GM23338 (cell line): ENCODE data around the gene PRR22. TPM values are rescaled to one million over a fixed set of nuclear protein-coding genes. Genes with fewer than 3 reads are reported as not detected.
"Not testable (repeated sequence)": the region's sequence is repeated elsewhere in the genome, so short reads cannot be mapped to it uniquely, and the experiment has no call there.

ENCODE experiments used
- ATAC-seq: fragments of 200-7000 bp; cut with Tn5 transposase; 3 replicates; pipeline ENCODE4 v1.9.1; 2020
- DNase-seq: peaks from one replicate; pipeline ENCODE4 v3.0.0-alpha.2; 2015; ENCODE audit warnings: low spot score
- H2AFZ ChIP-seq: fragments of 200-600 bp; sonication (generic); 2 replicates; pipeline ENCODE4 v1.8.0; 2016; ENCODE audit warnings: antibody characterized with exemption, mild to moderate bottlenecking, moderate library complexity
- H3F3A ChIP-seq: fragments of 200-600 bp; sonication (generic); replicated peaks from 2 replicates; pipeline ENCODE4 v1.8.0; 2017; ENCODE audit warnings: antibody characterized with exemption, mixed run types, low read depth
- H3K27ac ChIP-seq: fragments of 200-600 bp; sonication (generic); 2 replicates; pipeline ENCODE4 v1.6.1; 2016; ENCODE audit warnings: low read depth
- H3K27me3 ChIP-seq: fragments of 200-600 bp; sonication (generic); 2 replicates; pipeline ENCODE4 v1.8.0; 2016; ENCODE audit warnings: mild to moderate bottlenecking, mixed run types, moderate library complexity; ENCODE audit not compliant: insufficient read depth
- H3K36me3 ChIP-seq: fragments of 200-600 bp; sonication (generic); 2 replicates; pipeline ENCODE4 v1.8.0; 2016; ENCODE audit warnings: mild to moderate bottlenecking; ENCODE audit not compliant: insufficient read depth
- H3K4me1 ChIP-seq: fragments of 200-600 bp; sonication (generic); 2 replicates; pipeline ENCODE4 v1.8.0; 2016; ENCODE audit warnings: mild to moderate bottlenecking, moderate library complexity; ENCODE audit not compliant: insufficient read depth
- H3K4me2 ChIP-seq: fragments of 200-600 bp; sonication (generic); 2 replicates; pipeline ENCODE4 v1.7.1; 2017; ENCODE audit warnings: mixed run types
- H3K4me3 ChIP-seq: fragments of 200-600 bp; sonication (generic); 2 replicates; pipeline ENCODE4 v1.6.1; 2016; ENCODE audit warnings: mixed run types
- H3K79me2 ChIP-seq: fragments of 200-600 bp; sonication (generic); replicated peaks from 2 replicates; pipeline ENCODE4 v1.8.0; 2017; ENCODE audit warnings: mild to moderate bottlenecking; ENCODE audit not compliant: insufficient read depth
- H3K9me2 ChIP-seq: fragments of 200-600 bp; sonication (generic); 2 replicates; pipeline ENCODE4 v1.8.0; 2017; ENCODE audit not compliant: insufficient read depth
- H4K20me1 ChIP-seq: fragments of 200-600 bp; sonication (generic); replicated peaks from 2 replicates; pipeline ENCODE4 v1.8.0; 2017; ENCODE audit warnings: mild to moderate bottlenecking; ENCODE audit not compliant: insufficient read depth
- H3K27ac Mint-ChIP-seq: 2 replicates; pipeline ENCODE4 v1.8.0; 2020; ENCODE audit warnings: inconsistent platforms, mild to moderate bottlenecking, moderate library complexity, mixed read lengths
- H3K27me3 Mint-ChIP-seq: 3 replicates; pipeline ENCODE4 v1.8.0; 2022; ENCODE audit warnings: low read depth, mild to moderate bottlenecking, moderate library complexity, mixed read lengths, inconsistent platforms; ENCODE audit not compliant: insufficient read depth, poor library complexity
- H3K36me3 Mint-ChIP-seq: 3 replicates; pipeline ENCODE4 v1.8.0; 2021; ENCODE audit warnings: low read depth, mild to moderate bottlenecking, inconsistent platforms, moderate library complexity, mixed read lengths
- H3K4me1 Mint-ChIP-seq: 3 replicates; pipeline ENCODE4 v1.8.0; 2020; ENCODE audit warnings: mild to moderate bottlenecking, inconsistent platforms, mixed read lengths
- H3K4me3 Mint-ChIP-seq: 3 replicates; pipeline ENCODE4 v1.8.0; 2021; ENCODE audit warnings: moderate library complexity, mild to moderate bottlenecking, inconsistent platforms, mixed read lengths
- H3K9me3 Mint-ChIP-seq: 3 replicates; pipeline ENCODE4 v1.8.0; 2020; ENCODE audit warnings: moderate library complexity, mild to moderate bottlenecking, inconsistent platforms, mixed read lengths
- CREB1 ChIP-seq: fragments of 250-450 bp; sonication (Bioruptor Pico); IDR thresholded peaks from 2 replicates; pipeline ENCODE4 v1.5.0; 2020; ENCODE audit warnings: low read depth, mild to moderate bottlenecking, moderate library complexity
- ETS1 ChIP-seq: IDR thresholded peaks from 2 replicates; pipeline ENCODE4 v1.6.1; 2016; ENCODE audit warnings: antibody characterized with exemption
- EZH2 ChIP-seq: fragments of 200-600 bp; sonication (generic); IDR thresholded peaks from one replicate; pipeline ENCODE4 v1.8.0; 2017; ENCODE audit warnings: antibody characterized with exemption, mild to moderate bottlenecking, low read depth; ENCODE audit not compliant: unreplicated experiment
- JUNB ChIP-seq: IDR thresholded peaks from one replicate; pipeline ENCODE4 v1.6.1; 2016; ENCODE audit warnings: antibody characterized with exemption; ENCODE audit not compliant: unreplicated experiment
- NANOG ChIP-seq: IDR thresholded peaks from 2 replicates; pipeline ENCODE4 v1.6.1; 2016; ENCODE audit warnings: antibody characterized with exemption, borderline replicate concordance
- REST ChIP-seq: IDR thresholded peaks from one replicate; pipeline ENCODE4 v1.6.1; 2018; ENCODE audit warnings: antibody characterized with exemption; ENCODE audit not compliant: unreplicated experiment
- STAT1 ChIP-seq: IDR thresholded peaks from one replicate; pipeline ENCODE4 v1.6.1; 2016; ENCODE audit warnings: antibody characterized with exemption; ENCODE audit not compliant: unreplicated experiment
- ZNF331 ChIP-seq: fragments of 250-450 bp; sonication (Bioruptor Pico); IDR thresholded peaks from 2 replicates; pipeline ENCODE4 v1.5.0; 2020; ENCODE audit warnings: low read depth, mild to moderate bottlenecking, moderate library complexity
- polyA plus RNA-seq: library from polyadenylated mRNA; unstranded; fragments of >200 nt; fragmentation: Nextera tagmentation; extraction: Ambion mirVana; gene quantifications from 2 replicates; pipeline ENCODE4 v1.2.1, GENCODE V29; 2016
- total RNA-seq: library from RNA; depleted of rRNA; stranded (reverse); fragments of >200 nt; shearing (Covaris generic); gene quantifications from 2 replicates; pipeline ENCODE4 v1.2.3, GENCODE V29; 2014

Gene PRR22
- total and polyA plus RNA-seq, 2 experiments from 2014 or later, result 1.0 to 1.2 TPM

GRCh38 chr19:5780916-5781315 lies 3.6 kb downstream of the PRR22 start:
- not testable (repeated sequence) for H3F3A ChIP-seq, H3K27ac Mint-ChIP-seq, H4K20me1 ChIP-seq, ATAC-seq, H3K27me3 ChIP-seq, DNase-seq, H3K9me3 Mint-ChIP-seq, H3K36me3 ChIP-seq, H3K27ac ChIP-seq, H3K27me3 Mint-ChIP-seq, H3K4me1 Mint-ChIP-seq, H3K4me3 Mint-ChIP-seq, H2AFZ ChIP-seq, H3K79me2 ChIP-seq, H3K4me1 ChIP-seq, H3K4me3 ChIP-seq, H3K4me2 ChIP-seq, H3K36me3 Mint-ChIP-seq, H3K9me2 ChIP-seq

GRCh38 chr19:5778402-5778801 lies 6.1 kb downstream of the PRR22 start:
- ATAC-seq, result no peak
- Mint-ChIP-seq H3K9me3 (0 out of 3 replicates have a peak, but pooled peaks cover 3% of the 10 kb centered on the region), H3K27me3 (peaks cover 2% of the 10 kb centered on the region), H3K4me1 (no peaks in the 10 kb centered on the region), H3K4me3 (no peak overlapping the region), H3K27ac (no peak overlapping the region), H3K36me3 (no peaks in the 10 kb centered on the region)
- H3F3A ChIP-seq, result no peaks in the 10 kb centered on the region
- DNase-seq, result no peak
- no peak overlapping the region for H2AFZ ChIP-seq
- no peak overlapping the region for H3K4me3 ChIP-seq
- H3K36me3 ChIP-seq, result no peaks in the 10 kb centered on the region
- no peaks in the 10 kb centered on the region for H4K20me1 ChIP-seq
- TF ChIP-seq NANOG (no peak), REST (no peak), JUNB (no peak), ETS1 (no peak), ZNF331 (no peak), CREB1 (CRISPR knock-in tag) (no peak), EZH2 (no peak), STAT1 (no peak)
- no peak overlapping the region for H3K27ac ChIP-seq
- no peaks in the 10 kb centered on the region for H3K79me2 ChIP-seq
- H3K4me2 ChIP-seq, result no peak overlapping the region
- H3K27me3 ChIP-seq, result no peaks in the 10 kb centered on the region
- no peaks in the 10 kb centered on the region for H3K4me1 ChIP-seq
- no peaks in the 10 kb centered on the region for H3K9me2 ChIP-seq
